HFFc6 (cell line): ENCODE data around the gene CSMD2. TPM values are rescaled to one million over a fixed set of nuclear protein-coding genes. Genes with fewer than 3 reads are reported as not detected.

Experiments
- DNase-seq: peaks from one replicate; pipeline ENCODE4 v3.0.0-alpha.2; 2018
- H3K27ac Mint-ChIP-seq: 2 replicates; pipeline ENCODE4 v1.8.0; 2020; ENCODE audit warnings: mild to moderate bottlenecking, mixed read lengths
- H3K27me3 Mint-ChIP-seq: 2 replicates; pipeline ENCODE4 v1.8.0; 2021; ENCODE audit warnings: mild to moderate bottlenecking, moderate library complexity, mixed read lengths; ENCODE audit not compliant: insufficient read depth
- H3K36me3 Mint-ChIP-seq: 2 replicates; pipeline ENCODE4 v1.8.0; 2021; ENCODE audit warnings: low read depth, mixed read lengths
- H3K4me1 Mint-ChIP-seq: 2 replicates; pipeline ENCODE4 v1.8.0; 2020; ENCODE audit warnings: low read depth, mixed read lengths
- H3K4me3 Mint-ChIP-seq: 2 replicates; pipeline ENCODE4 v1.8.0; 2020; ENCODE audit warnings: mild to moderate bottlenecking, moderate library complexity, mixed read lengths
- H3K9me3 Mint-ChIP-seq: 2 replicates; pipeline ENCODE4 v1.8.0; 2020; ENCODE audit warnings: mild to moderate bottlenecking, mixed read lengths
- CTCF ChIP-seq: fragments of 200-600 bp; sonication (generic); IDR thresholded peaks from 2 replicates; pipeline ENCODE4 v1.5.0; 2021; ENCODE audit warnings: antibody characterized with exemption, mild to moderate bottlenecking
- total RNA-seq, 6 experiments: library from RNA; stranded (reverse); fragmentation: NEBNext Ultra II Directional; extraction: Animal tissue kit (Norgen Biotek cat#: 25700); gene quantifications; 2 replicates in 1 of 6; 3 replicates in 5 of 6; pipeline ENCODE4 v1.2.3, GENCODE V29; 2021

The CSMD2 gene
- total RNA-seq, 6 experiments from 2014 or later: 0.77 to 3.2 (median 1.2) TPM

- Mint-ChIP-seq H3K4me1 (peaks cover 12% of the 10 kb centered on the region; the same call in 1 of the 2 replicates), H3K27me3 (peaks cover 5% of the 10 kb centered on the region; the same call in 1 of the 2 replicates), H3K9me3 (peaks cover 11% of the 10 kb centered on the region), H3K4me3 (no peak overlapping the region), H3K27ac (no peak overlapping the region), H3K36me3 (peaks cover 8% of the 10 kb centered on the region; the same call in 1 of the 2 replicates)
- TF ChIP-seq CTCF: no peak
- peak; percentile 45 for DNase-seq
Measured at GRCh38 chr1:33971018-33971710, 193.9 kb downstream of the CSMD2 start.

- Mint-ChIP-seq H3K4me1 (peaks cover 13% of the 10 kb centered on the region; the same call in 1 of the 2 replicates), H3K36me3 (peaks cover 8% of the 10 kb centered on the region; the same call in 1 of the 2 replicates), H3K27ac (no peak overlapping the region), H3K9me3 (peaks cover 17% of the 10 kb centered on the region), H3K4me3 (no peak overlapping the region), H3K27me3 (peaks cover 5% of the 10 kb centered on the region; the same call in 1 of the 2 replicates)
- no peak for DNase-seq
- no peak for TF ChIP-seq CTCF
Measured at GRCh38 chr1:33970148-33970825, 194.7 kb downstream of the CSMD2 start.

- Mint-ChIP-seq H3K27me3 (peaks cover 9% of the 10 kb centered on the region; the same call in 1 of the 2 replicates), H3K4me1 (peaks cover 11% of the 10 kb centered on the region; the same call in 1 of the 2 replicates), H3K27ac (no peak overlapping the region), H3K9me3 (peaks cover 27% of the 10 kb centered on the region), H3K36me3 (peaks cover 8% of the 10 kb centered on the region; the same call in 1 of the 2 replicates), H3K4me3 (no peak overlapping the region)
- TF ChIP-seq CTCF: no peak
- no peak for DNase-seq
Measured at GRCh38 chr1:33966346-33967141, 198.5 kb downstream of the CSMD2 start.

- DNase-seq: no peak
- Mint-ChIP-seq H3K27ac (no peak overlapping the region), H3K4me3 (no peak overlapping the region), H3K9me3 (peaks cover 28% of the 10 kb centered on the region), H3K4me1 (peaks cover 8% of the 10 kb centered on the region; the same call in 1 of the 2 replicates), H3K36me3 (peaks cover 8% of the 10 kb centered on the region; the same call in 1 of the 2 replicates), H3K27me3 (peaks cover 9% of the 10 kb centered on the region; the same call in 1 of the 2 replicates)
- no peak for TF ChIP-seq CTCF
Measured at GRCh38 chr1:33965086-33965485, 199.9 kb downstream of the CSMD2 start.

- peaks cover 18% of the 10 kb centered on the region for H3K27me3 Mint-ChIP-seq
- H3K36me3 Mint-ChIP-seq: peaks cover 8% of the 10 kb centered on the region
- H3K4me3 Mint-ChIP-seq: no peak overlapping the region
- DNase-seq: no peak
- no peak overlapping the region for H3K27ac Mint-ChIP-seq
- peaks cover 31% of the 10 kb centered on the region for H3K9me3 Mint-ChIP-seq
- no peak for TF ChIP-seq CTCF
- H3K4me1 Mint-ChIP-seq: peaks cover 8% of the 10 kb centered on the region; the same call in 1 of the 2 replicates
Measured at GRCh38 chr1:33962061-33962460, 203.0 kb downstream of the CSMD2 start.
